Measurements from ENCODE around the gene ADAMTSL2.

GRCh38 chr9:133547116-133547515 is 12.6 kb downstream of the ADAMTSL2 start:
- TF ChIP-seq GATA2 (IDR thresholded peaks at IDR 0.05; ENCODE audit: low read depth, low read length) (no peak), GATA3 (IDR thresholded peaks at IDR 0.05; ENCODE audit: low read depth, low read length) (no peak)

Measured in SH-SY5Y (cell line).